OCI-LY7 (cell line): ENCODE measurements around the gene NOXO1. TPM values are rescaled to one million over a fixed set of nuclear protein-coding genes. Genes with fewer than 3 reads are reported as not detected.
A peak's percentile ranks its signal among the peaks of the same experiment; 100 is the strongest.

Experiments used
- Bru-seq: library from RNA; stranded (reverse); fragments of 400-500 nt; gene quantifications from one replicate; lab custom pipeline; 2021; lab: Mats Ljungman, UMichigan
- BruChase-seq, 2 experiments: library from RNA; stranded (reverse); fragments of 400-500 nt; gene quantifications; one replicate each; lab custom pipeline; 2021; lab: Mats Ljungman, UMichigan
- BruUV-seq: library from RNA; stranded (reverse); fragments of 400-500 nt; replicated peaks from 2 replicates; lab custom pipeline; 2021; lab: Mats Ljungman, UMichigan
- CTCF ChIA-PET: fragments of 300-600 bp; sonication (Branson Sonifier 250); formaldehyde crosslinking; loops from one replicate; lab custom pipeline; 2022; ENCODE audit warnings: antibody characterized with exemption; ENCODE audit not compliant: unreplicated experiment; lab: Charles Lee
- POLR2A ChIA-PET: fragments of 300-600 bp; sonication (Branson Sonifier 250); formaldehyde crosslinking; loops from one replicate; lab custom pipeline; 2022; ENCODE audit warnings: antibody characterized with exemption; lab: Charles Lee
- DNase-seq: peaks from one replicate; pipeline ENCODE4 v3.0.0-alpha.2; 2015; ENCODE audit warnings: low spot score
- H2AFZ ChIP-seq: fragments of 200-600 bp; sonication (generic), shearing (Covaris generic); 2 replicates; pipeline ENCODE4 v1.6.1; 2014; ENCODE audit warnings: mild to moderate bottlenecking, antibody characterized with exemption, low read length, moderate library complexity
- H3K27ac ChIP-seq: fragments of 200-600 bp; sonication (generic); 2 replicates; pipeline ENCODE4 v1.5.1; 2014; ENCODE audit warnings: mixed run types, low read depth, mild to moderate bottlenecking, moderate library complexity, low read length, inconsistent platforms; ENCODE audit not compliant: poor library complexity, severe bottlenecking
- H3K36me3 ChIP-seq: fragments of 200-600 bp; sonication (generic); 2 replicates; pipeline ENCODE4 v1.6.1; 2014; ENCODE audit warnings: mild to moderate bottlenecking, antibody characterized with exemption, low read length, moderate library complexity, mixed read lengths; ENCODE audit not compliant: insufficient read depth
- H3K4me1 ChIP-seq: fragments of 200-600 bp; sonication (generic); 2 replicates; pipeline ENCODE4 v1.5.1; 2014; ENCODE audit warnings: mild to moderate bottlenecking, low read length; ENCODE audit not compliant: insufficient read depth, poor library complexity, severe bottlenecking
- H3K4me2 ChIP-seq: fragments of 200-600 bp; sonication (generic); 2 replicates; pipeline ENCODE4 v1.6.1; 2014; ENCODE audit warnings: mild to moderate bottlenecking, low read length
- H3K4me3 ChIP-seq: fragments of 200-600 bp; sonication (generic); 2 replicates; pipeline ENCODE4 v1.5.1; 2014; ENCODE audit warnings: mild to moderate bottlenecking, low read depth, low read length; ENCODE audit not compliant: poor library complexity, severe bottlenecking
- H3K79me2 ChIP-seq: fragments of 200-600 bp; sonication (generic); 2 replicates; pipeline ENCODE4 v1.6.1; 2016; ENCODE audit warnings: low read depth, mild to moderate bottlenecking, low read length, moderate library complexity, mixed read lengths; ENCODE audit not compliant: insufficient read depth
- H3K9me2 ChIP-seq: fragments of 200-600 bp; sonication (generic); 2 replicates; pipeline ENCODE4 v1.6.1; 2016; ENCODE audit warnings: mild to moderate bottlenecking, low read length, mixed read lengths; ENCODE audit not compliant: insufficient read depth
- H3K9me3 ChIP-seq: fragments of 200-600 bp; sonication (generic); 2 replicates; pipeline ENCODE4 v1.6.1; 2014; ENCODE audit warnings: mild to moderate bottlenecking, mixed run types, low read length, mixed read lengths
- H4K20me1 ChIP-seq: fragments of 200-600 bp; sonication (generic); 2 replicates; pipeline ENCODE4 v1.6.1; 2014; ENCODE audit warnings: mild to moderate bottlenecking, antibody characterized with exemption, low read length, moderate library complexity, mixed read lengths; ENCODE audit not compliant: insufficient read depth
- CTCF ChIP-seq: fragments of 200-600 bp; sonication (generic); conservative IDR thresholded peaks from 2 replicates; pipeline ENCODE4 v1.5.1; 2014; ENCODE audit warnings: mild to moderate bottlenecking, antibody characterized with exemption, low read length, moderate library complexity, mixed read lengths
- EZH2phosphoT487 ChIP-seq: fragments of 200-600 bp; sonication (generic); IDR thresholded peaks from 2 replicates; pipeline ENCODE4 v1.6.1; 2018; ENCODE audit warnings: low read depth, borderline replicate concordance, mild to moderate bottlenecking, mixed run types, antibody characterized with exemption, low read length, moderate library complexity, mixed read lengths
- intact Hi-C: fragments of 100-400 bp; cut with micrococcal nuclease; formaldehyde crosslinking; loops from one replicate; pipeline ENCODE4 v1.10.0; 2022; ENCODE audit not compliant: unreplicated experiment
- long read RNA-seq: library from polyadenylated mRNA; stranded (forward); transcript quantifications from one replicate; pipeline ENCODE4 v2.0.0, GENCODE V29; 2022
- total RNA-seq, 2 experiments: library from RNA; depleted of rRNA in 1 of 2; stranded (reverse); fragments of >200 nt in 1 of 2; shearing (Covaris generic) in 1 of 2; gene quantifications; 2 replicates each; pipeline ENCODE4 v1.2.3, GENCODE V29; 2014 to 2022

NOXO1 gene
- total RNA-seq (2014; rRNA removed; shearing (Covaris generic)) (0.22 and 2.1 TPM in 2 replicates), total RNA-seq (2022) (0.30 and 0.59 TPM in 2 replicates), Bru-seq, nascent RNA (not detected), BruChase-seq, experiment 1, labeled RNA remaining after a 6-hour chase (percentile 14 among the genes with signal in this experiment), BruChase-seq, experiment 2, labeled RNA remaining after a 2-hour chase (percentile 28 among the genes with signal in this experiment)
- long read RNA-seq, result 0 reads

- no peak within 1 kb of the TSS for H3K4me2 ChIP-seq
- H3K4me1 ChIP-seq, result peaks cover 14% of the 10 kb centered on the region
- CTCF ChIA-PET, result no interaction called here
- no peak for DNase-seq
- peaks cover 40% of the 10 kb centered on the region; the same call in 1 of the 2 replicates for H3K36me3 ChIP-seq
- no peaks in the 10 kb centered on the region for H3K9me2 ChIP-seq
- H3K4me3 ChIP-seq, result no peak within 1 kb of the TSS
- POLR2A ChIA-PET, result interaction anchor here (0.7 kb wide), 1 partner anchor 10 kb away, joined by 3 read pairs; no protein-coding TSS in a partner anchor
- no peaks in the 10 kb centered on the region for H3K9me3 ChIP-seq
- TF ChIP-seq CTCF, result no peak
- TF ChIP-seq EZH2phosphoT487, result no peak
- no peak within 1 kb of the TSS for H2AFZ ChIP-seq
- no peaks in the 10 kb centered on the region for H3K79me2 ChIP-seq
- no peak within 1 kb of the TSS for H3K27ac ChIP-seq
- no peaks in the 10 kb centered on the region for H4K20me1 ChIP-seq
- BruUV-seq, result no TSS peak
- intact Hi-C loops, result no loop called here
Measured at GRCh38 chr16:1981398-1981836, at the start of gene NOXO1. TSS of gene NOXO1 (minus strand) at chr16:1981469. CDS start at chr16:1981179, 290 bp downstream.

- no peaks in the 10 kb centered on the region for H3K4me1 ChIP-seq
- no peak overlapping the region for H3K4me3 ChIP-seq
- H3K9me3 ChIP-seq, result no peaks in the 10 kb centered on the region
- no peaks in the 10 kb centered on the region for H3K36me3 ChIP-seq
- no TSS peak for BruUV-seq
- intact Hi-C loops, result no loop called here
- CTCF ChIA-PET, result no interaction called here
- H3K79me2 ChIP-seq, result no peaks in the 10 kb centered on the region
- no peak for TF ChIP-seq CTCF
- no peak for TF ChIP-seq EZH2phosphoT487
- no peaks in the 10 kb centered on the region for H3K9me2 ChIP-seq
- no peak overlapping the region for H2AFZ ChIP-seq
- H3K4me2 ChIP-seq, result no peak overlapping the region
- DNase-seq, result no peak
- no peak overlapping the region for H3K27ac ChIP-seq
- no peaks in the 10 kb centered on the region for H4K20me1 ChIP-seq
- POLR2A ChIA-PET, result no interaction called here
Measured at GRCh38 chr16:2030036-2030435, 48.8 kb upstream of the NOXO1 start.

GRCh38 chr16:2029350-2029749, 48.1 kb upstream of the NOXO1 start:
- Histone ChIP-seq H3K9me3 (no peaks in the 10 kb centered on the region), H3K4me3 (no peak overlapping the region), H4K20me1 (no peaks in the 10 kb centered on the region), H3K4me1 (no peaks in the 10 kb centered on the region), H3K36me3 (no peaks in the 10 kb centered on the region), H3K27ac (no peak overlapping the region), H2AFZ (no peak overlapping the region), H3K4me2 (no peak overlapping the region), H3K79me2 (no peaks in the 10 kb centered on the region), H3K9me2 (no peaks in the 10 kb centered on the region)
- intact Hi-C loops, result no loop called here
- no TSS peak for BruUV-seq
- CTCF ChIA-PET, result no interaction called here
- POLR2A ChIA-PET, result no interaction called here
- DNase-seq, result no peak
- TF ChIP-seq CTCF, result no peak
- no peak for TF ChIP-seq EZH2phosphoT487
